ENCODE measurements around the gene RNF5. TPM values are rescaled to one million over a fixed set of nuclear protein-coding genes. Genes with fewer than 3 reads are reported as not detected.

The RNF5 gene
- total and polyA plus RNA-seq, 10 of the 15 experiments (the other 5 are each of a cell fraction or from before 2014, with no cell fraction given): 31.4 to 114 (median 62.8) TPM

DNA sequence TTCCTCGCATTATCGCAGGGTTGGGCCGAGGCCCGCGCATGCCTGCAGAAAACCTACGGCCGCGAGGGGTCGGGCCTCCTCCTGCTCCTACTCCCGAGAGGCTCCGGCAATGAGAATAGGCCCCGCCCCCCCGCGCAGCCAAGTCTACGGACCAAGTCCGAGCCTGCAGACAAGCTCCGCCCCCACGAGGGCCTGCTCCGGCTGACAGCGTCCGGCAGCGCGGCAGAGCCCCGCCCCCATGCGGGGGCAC is 17.4 kb downstream of the RNF5 start:
- Histone ChIP-seq H3K79me2 (ENCODE audit: control insufficient read depth, insufficient read depth, low read length) (peaks cover 30% of the 10 kb centered on the region), H3K4me3 (no peak overlapping the region), H2AFZ (ENCODE audit: control insufficient read depth, low read depth, low read length) (no peak overlapping the region), H3K9ac (ENCODE audit: control insufficient read depth, insufficient read depth, low read length) (peak overlapping the region; percentile 100), H3K27me3 (replicated peaks in 1 of 2; ENCODE audit: control insufficient read depth in 2 of 2, insufficient read depth in 2 of 2, low read length in 1 of 2) (no peaks in the 10 kb centered on the region), H4K20me1 (ENCODE audit: control insufficient read depth, insufficient read depth) (no peaks in the 10 kb centered on the region), H3K27ac (ENCODE audit: control insufficient read depth, insufficient read depth) (no peak overlapping the region; the same call in 1 of the 2 replicates), H3K9me3 (replicated peaks; ENCODE audit: control insufficient read depth, insufficient read depth, low read length) (no peaks in the 10 kb centered on the region), H3K4me2 (ENCODE audit: control insufficient read depth, insufficient read depth) (peak overlapping the region; percentile 93; the same call in 1 of the 2 replicates), H3K36me3 (ENCODE audit: control insufficient read depth in 2 of 2, insufficient read depth in 2 of 2, low read length in 1 of 2) (no peaks in the 10 kb centered on the region; a peak in 1 of 4 replicates), H3K4me1 (ENCODE audit: control insufficient read depth, insufficient read depth, low read length) (peaks cover 26% of the 10 kb centered on the region)
- SMC1A ChIA-PET (ENCODE audit: uncharacterized antibody, unreplicated experiment): interaction anchor here (0.6 to 1.9 kb wide), 11 partner anchors 8 to 236 kb away, joined by 3 to 17 read pairs (median 3); partner anchors contain the start of genes AGPAT1, ATF6B, FKBPL and NELFE
- CTCF ChIA-PET: interaction anchor here (0.6 to 4.2 kb wide), 20 partner anchors 8 to 643 kb away, joined by 3 to 35 read pairs (median 4); partner anchors contain the start of genes AGPAT1, ATF6B, EGFL8 and FKBPL
- BruUV-seq (replicated peaks): no TSS peak
- WGBS (ENCODE audit: insufficient coverage, insufficient replicate concordance, low lambda C conversion rate, missing lambda C conversion rate): under 1% methylated on average over 19 of the region's 25 CpGs
- in situ Hi-C loops (cut with MboI): no loop called here
- ATAC-seq: peak; percentile 85
- DNase-seq (ENCODE audit: low read depth, low spot score): peak; percentile 97
- RAD21 ChIA-PET (ENCODE audit: unreplicated experiment): interaction anchor here (0.6 to 1.8 kb wide), 21 partner anchors 13 to 658 kb away, joined by 3 to 17 read pairs (median 4); partner anchors contain the start of genes AGPAT1, ATF6B, CLIC1 and DXO
- FAIRE-seq: peak; percentile 94
- POLR2A ChIA-PET: interaction anchor here (0.6 to 2.6 kb wide), 23 partner anchors 11 to 1351 kb away, joined by 3 to 51 read pairs (median 3); partner anchors contain the start of genes AGPAT1, ATF6B, EGFL8 and FKBPL
- intact Hi-C loops (cut with micrococcal nuclease; ENCODE audit: unreplicated experiment): loop anchor here (1.0 to 5.0 kb wide), 2 partner anchors 42 to 76 kb away; no protein-coding TSS in a partner anchor
- 0 out of 2 replicates have a peak, but pooled peaks have one; percentile 5 for TF ChIP-seq SMC3 (IDR thresholded peaks at IDR 0.05; ENCODE audit: borderline replicate concordance, low read length)
- TF ChIP-seq, protein P1, sequence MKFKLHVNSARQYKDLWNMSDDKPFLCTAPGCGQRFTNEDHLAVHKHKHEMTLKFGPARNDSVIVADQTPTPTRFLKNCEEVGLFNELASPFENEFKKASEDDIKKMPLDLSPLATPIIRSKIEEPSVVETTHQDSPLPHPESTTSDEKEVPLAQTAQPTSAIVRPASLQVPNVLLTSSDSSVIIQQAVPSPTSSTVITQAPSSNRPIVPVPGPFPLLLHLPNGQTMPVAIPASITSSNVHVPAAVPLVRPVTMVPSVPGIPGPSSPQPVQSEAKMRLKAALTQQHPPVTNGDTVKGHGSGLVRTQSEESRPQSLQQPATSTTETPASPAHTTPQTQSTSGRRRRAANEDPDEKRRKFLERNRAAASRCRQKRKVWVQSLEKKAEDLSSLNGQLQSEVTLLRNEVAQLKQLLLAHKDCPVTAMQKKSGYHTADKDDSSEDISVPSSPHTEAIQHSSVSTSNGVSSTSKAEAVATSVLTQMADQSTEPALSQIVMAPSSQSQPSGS (IDR thresholded peaks at IDR 0.05; ENCODE audit: low read length): no peak
- peak; percentile 78 for TF ChIP-seq NFYB (IDR thresholded peaks at IDR 0.05; ENCODE audit: insufficient read depth, low read depth, low read length)
- no peak for TF ChIP-seq ASH2L (IDR thresholded peaks at IDR 0.05; ENCODE audit: borderline replicate concordance, low read depth)
- TF ChIP-seq, protein P2, sequence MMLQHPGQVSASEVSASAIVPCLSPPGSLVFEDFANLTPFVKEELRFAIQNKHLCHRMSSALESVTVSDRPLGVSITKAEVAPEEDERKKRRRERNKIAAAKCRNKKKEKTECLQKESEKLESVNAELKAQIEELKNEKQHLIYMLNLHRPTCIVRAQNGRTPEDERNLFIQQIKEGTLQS (IDR thresholded peaks at IDR 0.05; ENCODE audit: borderline replicate concordance, extremely low read depth, low read depth, low read length): no peak
- peak; percentile 56 for TF ChIP-seq MYC (IDR thresholded peaks at IDR 0.05; ENCODE audit: insufficient read depth, insufficient read length, insufficient replicate concordance, low read length, severe bottlenecking)
- TF ChIP-seq MXI1 (IDR thresholded peaks at IDR 0.05; ENCODE audit: low read depth, low read length): peak; percentile 65
- peak; percentile 58 for TF ChIP-seq HDGF (IDR thresholded peaks at IDR 0.05)
- TF ChIP-seq, protein P3, sequence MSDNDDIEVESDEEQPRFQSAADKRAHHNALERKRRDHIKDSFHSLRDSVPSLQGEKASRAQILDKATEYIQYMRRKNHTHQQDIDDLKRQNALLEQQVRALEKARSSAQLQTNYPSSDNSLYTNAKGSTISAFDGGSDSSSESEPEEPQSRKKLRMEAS (IDR thresholded peaks at IDR 0.05; ENCODE audit: low read depth, low read length): 0 out of 2 replicates have a peak, but pooled peaks have one; percentile 85
- no peak for TF ChIP-seq POLR2A (IDR thresholded peaks at IDR 0.05; ENCODE audit: low read depth, low read length)
- 0 out of 2 replicates have a peak, but pooled peaks have one; percentile 75 for TF ChIP-seq CHD2 (IDR thresholded peaks at IDR 0.05; ENCODE audit: borderline replicate concordance, low read depth, low read length)
- TF ChIP-seq EGR1 (IDR thresholded peaks at IDR 0.05; ENCODE audit: borderline replicate concordance in 1 of 2, low read depth in 2 of 2, low read length in 2 of 2): peak in 1 of 2 experiments; percentile 98; a peak in 2 of 3 replicates
- no peak for TF ChIP-seq FOS (IDR thresholded peaks at IDR 0.05; ENCODE audit: borderline replicate concordance, extremely low read depth, insufficient read length)
- peak; percentile 42; the same call in 1 of the 2 replicates for TF ChIP-seq PAX5 (IDR thresholded peaks at IDR 0.05; ENCODE audit: borderline replicate concordance, low read depth, low read length)
- TF ChIP-seq, protein P4, sequence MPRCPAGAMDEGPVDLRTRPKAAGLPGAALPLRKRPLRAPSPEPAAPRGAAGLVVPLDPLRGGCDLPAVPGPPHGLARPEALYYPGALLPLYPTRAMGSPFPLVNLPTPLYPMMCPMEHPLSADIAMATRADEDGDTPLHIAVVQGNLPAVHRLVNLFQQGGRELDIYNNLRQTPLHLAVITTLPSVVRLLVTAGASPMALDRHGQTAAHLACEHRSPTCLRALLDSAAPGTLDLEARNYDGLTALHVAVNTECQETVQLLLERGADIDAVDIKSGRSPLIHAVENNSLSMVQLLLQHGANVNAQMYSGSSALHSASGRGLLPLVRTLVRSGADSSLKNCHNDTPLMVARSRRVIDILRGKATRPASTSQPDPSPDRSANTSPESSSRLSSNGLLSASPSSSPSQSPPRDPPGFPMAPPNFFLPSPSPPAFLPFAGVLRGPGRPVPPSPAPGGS (IDR thresholded peaks at IDR 0.05; ENCODE audit: borderline replicate concordance, insufficient read depth, low read depth, low read length, poor library complexity, severe bottlenecking): no peak
- TF ChIP-seq SP1 (IDR thresholded peaks at IDR 0.05; ENCODE audit: low read depth, low read length): peak; percentile 79
- TF ChIP-seq, protein P5, sequence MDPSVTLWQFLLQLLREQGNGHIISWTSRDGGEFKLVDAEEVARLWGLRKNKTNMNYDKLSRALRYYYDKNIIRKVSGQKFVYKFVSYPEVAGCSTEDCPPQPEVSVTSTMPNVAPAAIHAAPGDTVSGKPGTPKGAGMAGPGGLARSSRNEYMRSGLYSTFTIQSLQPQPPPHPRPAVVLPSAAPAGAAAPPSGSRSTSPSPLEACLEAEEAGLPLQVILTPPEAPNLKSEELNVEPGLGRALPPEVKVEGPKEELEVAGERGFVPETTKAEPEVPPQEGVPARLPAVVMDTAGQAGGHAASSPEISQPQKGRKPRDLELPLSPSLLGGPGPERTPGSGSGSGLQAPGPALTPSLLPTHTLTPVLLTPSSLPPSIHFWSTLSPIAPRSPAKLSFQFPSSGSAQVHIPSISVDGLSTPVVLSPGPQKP (IDR thresholded peaks at IDR 0.05; ENCODE audit: low read depth, low read length): peak; percentile 20; the same call in 1 of the 2 replicates
- peak; percentile 90 for TF ChIP-seq NRF1 (conservative IDR thresholded peaks at IDR 0.05; ENCODE audit: low read depth, low read length)

All from GM12878 (cell line).